GM23248 (cell line): ENCODE data around the gene ZBP1. TPM values are rescaled to one million over a fixed set of nuclear protein-coding genes. Genes with fewer than 3 reads are reported as not detected.

Experiments used
- DNase-seq: peaks from one replicate; pipeline ENCODE4 v3.0.0-alpha.2; 2015
- H2AFZ ChIP-seq: fragments of 200-600 bp; sonication (generic); 2 replicates; pipeline ENCODE4 v1.6.1; 2016; ENCODE audit warnings: antibody characterized with exemption
- H3F3A ChIP-seq: fragments of 200-600 bp; sonication (generic); 2 replicates; pipeline ENCODE4 v1.6.1; 2016; ENCODE audit warnings: mild to moderate bottlenecking, antibody characterized with exemption, mixed run types; ENCODE audit not compliant: insufficient read depth
- H3K27ac ChIP-seq: fragments of 200-600 bp; sonication (generic); 2 replicates; pipeline ENCODE4 v1.5.1; 2016; ENCODE audit warnings: mild to moderate bottlenecking
- H3K27me3 ChIP-seq: fragments of 200-600 bp; sonication (generic); replicated peaks from 2 replicates; pipeline ENCODE4 v1.6.1; 2016; ENCODE audit warnings: mild to moderate bottlenecking; ENCODE audit not compliant: insufficient read depth
- H3K36me3 ChIP-seq: fragments of 200-600 bp; sonication (generic); 2 replicates; pipeline ENCODE4 v1.6.1; 2016; ENCODE audit warnings: low read depth, mild to moderate bottlenecking
- H3K4me1 ChIP-seq: fragments of 200-600 bp; sonication (generic); 2 replicates; pipeline ENCODE4 v1.6.1; 2016; ENCODE audit warnings: mild to moderate bottlenecking; ENCODE audit not compliant: insufficient read depth
- H3K4me2 ChIP-seq: fragments of 200-600 bp; sonication (generic); one replicate; pipeline ENCODE4 v1.6.1; 2016; ENCODE audit warnings: mild to moderate bottlenecking; ENCODE audit not compliant: unreplicated experiment
- H3K4me3 ChIP-seq: fragments of 200-600 bp; sonication (generic); 2 replicates; pipeline ENCODE4 v1.5.1; 2016; ENCODE audit warnings: mild to moderate bottlenecking
- H3K79me2 ChIP-seq: fragments of 200-600 bp; sonication (generic); 2 replicates; pipeline ENCODE4 v1.6.1; 2016; ENCODE audit warnings: mild to moderate bottlenecking; ENCODE audit not compliant: insufficient read depth
- H3K9ac ChIP-seq: fragments of 200-600 bp; sonication (generic); 2 replicates; pipeline ENCODE4 v1.6.1; 2016; ENCODE audit warnings: mild to moderate bottlenecking
- H3K9me2 ChIP-seq: fragments of 200-600 bp; sonication (generic); 2 replicates; pipeline ENCODE4 v1.6.1; 2016; ENCODE audit warnings: mixed run types, mild to moderate bottlenecking, moderate library complexity; ENCODE audit not compliant: insufficient read depth
- H3K9me3 ChIP-seq: fragments of 200-600 bp; sonication (generic); one replicate; pipeline ENCODE4 v1.6.1; 2017; ENCODE audit warnings: low read depth
- H4K20me1 ChIP-seq: fragments of 200-600 bp; sonication (generic); 2 replicates; pipeline ENCODE4 v1.6.0; 2016; ENCODE audit not compliant: insufficient read depth
- EZH2 ChIP-seq: fragments of 200-600 bp; sonication (generic); IDR thresholded peaks from 2 replicates; pipeline ENCODE4 v1.6.1; 2018; ENCODE audit warnings: antibody characterized with exemption, mild to moderate bottlenecking; ENCODE audit not compliant: insufficient read depth, poor library complexity, severe bottlenecking
- EZH2phosphoT487 ChIP-seq: fragments of 200-600 bp; sonication (generic); IDR thresholded peaks from 2 replicates; pipeline ENCODE4 v1.6.1; 2018; ENCODE audit warnings: antibody characterized with exemption, moderate library complexity, mild to moderate bottlenecking, low read depth; ENCODE audit not compliant: insufficient read depth
- WGBS, 2 experiments: methylation state at CpG; one replicate each; pipeline ENCODE4 v1.1.6; 2015 to 2017; ENCODE audit warnings: low lambda C conversion rate in 2 of 2, low coverage in 1 of 2; ENCODE audit errors: missing lambda C conversion rate in 2 of 2; 5-methylcytosine and 5-hydroxymethylcytosine counted together
- in situ Hi-C: fragments of 300-500 bp; cut with MboI; formaldehyde crosslinking; loops from 2 replicates; pipeline ENCODE4 v1.15.0; 2020
- polyA plus RNA-seq: library from polyadenylated mRNA; unstranded; fragments of >200 nt; fragmentation: Nextera tagmentation; extraction: Ambion mirVana; gene quantifications from 2 replicates; pipeline ENCODE4 v1.2.1, GENCODE V29; 2016
- total RNA-seq: library from RNA; depleted of rRNA; stranded (reverse); fragments of >200 nt; shearing (Covaris generic); gene quantifications from 2 replicates; pipeline ENCODE4 v1.2.3, GENCODE V29; 2014

ZBP1 gene
- total and polyA plus RNA-seq, 2 experiments from 2014 or later, result not detected

- Histone ChIP-seq H3K4me1 (no peaks in the 10 kb centered on the region), H3K9me3 (no peaks in the 10 kb centered on the region), H3K27me3 (no peaks in the 10 kb centered on the region), H3K4me2 (no peak overlapping the region), H3K27ac (no peak overlapping the region), H3K9ac (no peak overlapping the region), H3K9me2 (no peaks in the 10 kb centered on the region), H4K20me1 (no peaks in the 10 kb centered on the region), H3K36me3 (no peaks in the 10 kb centered on the region; the same call in 1 of the 2 replicates), H3K79me2 (peaks cover 9% of the 10 kb centered on the region), H3F3A (no peaks in the 10 kb centered on the region), H2AFZ (no peak overlapping the region), H3K4me3 (no peak overlapping the region)
- WGBS, 2 experiments, result 84% methylated on average over 11 of the region's 11 CpGs
- in situ Hi-C loops, result no loop called here
- DNase-seq, result no peak
- TF ChIP-seq EZH2 (no peak), EZH2phosphoT487 (no peak)
Observed at GRCh38 chr20:57655809-57656155, 35.6 kb upstream of the ZBP1 start.

DNA sequence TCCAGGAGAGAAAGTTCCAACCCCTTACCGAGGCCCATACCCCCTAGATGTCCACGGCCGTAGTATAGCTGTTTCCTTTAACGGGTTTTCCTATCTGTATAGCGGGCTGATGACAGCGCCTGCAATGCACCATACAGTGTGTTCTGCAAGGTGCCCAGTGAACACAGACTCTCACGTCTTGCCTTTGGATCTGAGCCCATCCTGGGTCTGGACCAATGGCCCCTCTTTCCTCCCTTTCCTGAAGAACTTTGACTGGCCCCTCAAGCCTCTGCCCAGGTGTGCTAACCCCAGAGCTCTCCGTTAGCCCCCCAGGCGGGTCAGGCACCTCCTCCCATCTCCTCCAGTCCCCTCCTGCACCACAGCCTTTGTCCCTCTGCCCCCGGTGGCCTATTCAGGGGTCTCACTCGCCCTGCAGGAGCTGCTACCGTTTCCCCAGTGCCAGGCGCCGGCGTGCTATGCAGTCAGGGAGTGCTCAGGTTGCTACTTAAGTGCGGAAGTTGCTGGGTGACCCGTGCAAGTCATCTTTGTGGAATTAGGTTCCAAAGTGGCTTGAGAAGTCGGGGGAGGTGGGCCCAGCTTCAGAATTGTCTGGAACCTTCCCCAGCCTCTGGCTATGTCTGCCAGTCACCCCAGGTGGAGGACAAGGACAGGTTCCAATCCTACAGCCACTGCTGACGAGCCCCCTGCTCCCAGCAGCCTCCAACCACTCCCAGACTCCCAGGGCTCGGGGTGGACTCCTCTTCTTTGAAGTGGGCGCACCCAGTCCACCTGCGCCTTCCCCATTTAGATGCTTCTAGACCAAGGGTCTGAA is 35.0 kb upstream of the ZBP1 start:
- Histone ChIP-seq H3K27me3 (no peaks in the 10 kb centered on the region), H3K9ac (no peak overlapping the region), H3K36me3 (no peaks in the 10 kb centered on the region; the same call in 1 of the 2 replicates), H3K9me3 (no peaks in the 10 kb centered on the region), H3K27ac (no peak overlapping the region), H3K4me1 (no peaks in the 10 kb centered on the region), H3K9me2 (no peaks in the 10 kb centered on the region), H3K4me3 (no peak overlapping the region), H2AFZ (no peak overlapping the region), H3F3A (no peaks in the 10 kb centered on the region), H3K4me2 (no peak overlapping the region), H4K20me1 (no peaks in the 10 kb centered on the region), H3K79me2 (0 out of 2 replicates have a peak, but pooled peaks cover 4% of the 10 kb centered on the region)
- in situ Hi-C loops, result no loop called here
- TF ChIP-seq EZH2 (no peak), EZH2phosphoT487 (no peak)
- DNase-seq, result no peak
- 92 to 93% methylated on average over 22 of the region's 22 CpGs for WGBS, 2 experiments

DNA sequence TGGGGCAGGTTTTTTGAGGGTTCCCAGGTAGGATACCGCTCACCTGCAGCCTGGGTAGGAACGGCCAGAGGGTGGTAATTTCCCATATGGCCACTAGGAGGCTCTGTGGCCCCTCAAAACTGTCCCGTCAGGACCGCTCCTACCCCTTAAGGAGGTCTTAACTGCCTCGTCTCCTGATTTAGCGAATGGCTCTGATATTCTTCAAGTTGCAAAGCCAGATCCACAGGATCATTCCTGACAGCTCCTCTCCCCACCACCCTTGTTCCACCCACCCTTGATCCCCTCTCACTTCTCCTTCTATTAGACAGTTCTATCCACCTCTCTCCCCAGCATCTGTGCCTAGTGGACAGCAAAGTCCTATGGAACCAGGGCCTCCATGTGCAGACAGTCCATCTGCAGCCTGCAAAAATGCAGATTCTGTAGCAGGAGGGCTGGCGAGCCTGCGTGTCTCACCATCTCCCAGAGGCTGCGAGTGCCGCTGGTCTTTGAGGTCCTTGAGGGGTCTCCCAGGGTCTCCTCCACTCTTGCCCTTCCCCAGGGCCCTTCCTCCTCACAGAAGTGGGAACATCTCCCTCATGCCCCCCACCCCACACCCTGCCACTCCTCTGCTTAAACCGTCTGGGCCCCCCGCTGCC is 34.3 kb upstream of the ZBP1 start:
- Histone ChIP-seq H3K4me2 (no peak overlapping the region), H3K36me3 (no peaks in the 10 kb centered on the region; the same call in 1 of the 2 replicates), H3K27ac (no peak overlapping the region), H4K20me1 (no peaks in the 10 kb centered on the region), H3F3A (no peaks in the 10 kb centered on the region), H3K4me3 (no peak overlapping the region), H2AFZ (no peak overlapping the region), H3K27me3 (no peaks in the 10 kb centered on the region), H3K79me2 (no peaks in the 10 kb centered on the region), H3K9me3 (no peaks in the 10 kb centered on the region), H3K9ac (no peak overlapping the region), H3K9me2 (no peaks in the 10 kb centered on the region), H3K4me1 (no peaks in the 10 kb centered on the region)
- in situ Hi-C loops, result no loop called here
- 68% methylated on average over 12 of the region's 12 CpGs for WGBS, 2 experiments
- TF ChIP-seq EZH2phosphoT487 (no peak), EZH2 (no peak)
- peak; percentile 58 for DNase-seq

DNA sequence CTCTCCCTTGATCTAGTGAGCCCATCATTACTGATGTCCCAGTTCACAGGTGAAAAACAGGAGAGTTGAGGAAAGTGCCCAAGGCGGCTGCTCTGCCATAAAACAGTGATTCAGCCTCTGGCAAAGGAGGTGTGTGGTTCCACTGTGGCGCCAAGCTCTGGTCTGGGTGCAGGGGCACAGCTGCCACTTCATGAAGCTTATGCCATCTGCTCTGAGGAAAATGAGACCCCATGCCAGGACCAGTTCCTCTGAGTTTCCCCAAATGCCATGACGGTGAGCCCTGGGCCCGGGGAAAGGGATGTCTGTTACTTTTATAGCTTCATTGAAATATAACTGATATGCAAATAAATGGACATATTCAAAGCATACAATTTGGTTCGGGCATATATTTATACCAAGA is 33.7 kb upstream of the ZBP1 start:
- no peaks in the 10 kb centered on the region for H4K20me1 ChIP-seq
- H3K9ac ChIP-seq, result no peak overlapping the region
- H3F3A ChIP-seq, result no peaks in the 10 kb centered on the region
- H2AFZ ChIP-seq, result no peak overlapping the region
- 38 to 54% methylated on average over 5 of the region's 5 CpGs for WGBS, 2 experiments
- in situ Hi-C loops, result no loop called here
- TF ChIP-seq EZH2phosphoT487 (no peak), EZH2 (no peak)
- H3K4me2 ChIP-seq, result no peak overlapping the region
- no peaks in the 10 kb centered on the region; the same call in 1 of the 2 replicates for H3K36me3 ChIP-seq
- no peak for DNase-seq
- H3K27me3 ChIP-seq, result no peaks in the 10 kb centered on the region
- H3K9me3 ChIP-seq, result no peaks in the 10 kb centered on the region
- no peaks in the 10 kb centered on the region for H3K9me2 ChIP-seq
- no peak overlapping the region for H3K4me3 ChIP-seq
- H3K4me1 ChIP-seq, result no peaks in the 10 kb centered on the region
- H3K27ac ChIP-seq, result no peak overlapping the region
- no peaks in the 10 kb centered on the region for H3K79me2 ChIP-seq
